Stomach (tissue), 9 donors: ENCODE results near the gene PAPSS1. TPM values are rescaled to one million over a fixed set of nuclear protein-coding genes. Genes with fewer than 3 reads are reported as not detected.

Source experiments
- DNase-seq, 2 donors: peaks; one replicate each; pipeline versions ENCODE4 v3.0.0 to v3.0.0-alpha.2; 2013 to 2019
- H3K27ac ChIP-seq, 5 donors: fragments of 200-600 bp in 4 of 5; sonication (generic) in 4 of 5; one replicate each; pipeline ENCODE4 v1.5.1; 2013 to 2019; ENCODE audit warnings: mild to moderate bottlenecking in 1 of 5, moderate library complexity in 1 of 5
- H3K27me3 ChIP-seq, 3 donors: fragments of 200-600 bp; sonication (generic); one replicate each; pipeline ENCODE4 v1.5.1; 2017 to 2019; ENCODE audit warnings: mixed run types in 1 of 3
- H3K36me3 ChIP-seq, 4 donors: fragments of 200-600 bp; sonication (generic); 1 replicate in 3 of 4; 2 replicates in 1 of 4; pipeline ENCODE4 v1.5.1; 2016 to 2019
- H3K4me1 ChIP-seq, 4 donors: fragments of 200-600 bp; sonication (generic); one replicate each; pipeline ENCODE4 v1.5.1; 2016 to 2019
- H3K4me3 ChIP-seq, 4 donors: fragments of 200-600 bp; sonication (generic) in 3 of 4; one replicate each; pipeline ENCODE4 v1.5.1; 2016 to 2019; ENCODE audit warnings: mild to moderate bottlenecking in 1 of 4
- H3K9me3 ChIP-seq, 4 donors: fragments of 200-600 bp; sonication (generic); one replicate each; pipeline ENCODE4 v1.5.1; 2016 to 2019
- EP300 ChIP-seq: sonication (generic); formaldehyde crosslinking; IDR thresholded peaks from one replicate; pipeline ENCODE4 v1.6.1; 2017; ENCODE audit warnings: antibody characterized with exemption
- POLR2A ChIP-seq, 4 donors: fragments of 450-650 bp; IDR thresholded peaks; one replicate each; pipeline ENCODE4 v1.6.1; 2016; ENCODE audit warnings: antibody characterized with exemption in 4 of 4, control low read depth in 2 of 4, mild to moderate bottlenecking in 1 of 4, moderate library complexity in 1 of 4
- POLR2AphosphoS5 ChIP-seq, 3 donors: sonication (generic); formaldehyde crosslinking; IDR thresholded peaks; one replicate each; pipeline ENCODE4 v1.6.1; 2016; ENCODE audit warnings: antibody characterized with exemption in 3 of 3
- WGBS, 5 donors: extraction: QIAGEN DNeasy Blood & Tissue Kit in 3 of 5; methylation state at CpG; one replicate each; pipeline versions ENCODE4 v1.1.5 to v1.1.7; 2013 to 2018; 5-methylcytosine and 5-hydroxymethylcytosine counted together
- intact Hi-C: fragments of 100-400 bp; cut with DNase I; formaldehyde crosslinking; loops from one replicate; pipeline ENCODE4 v1.15.1; 2023; ENCODE audit warnings: low total_unique reads
- polyA plus RNA-seq, 3 donors: library from polyadenylated mRNA; stranded (reverse); fragments of 200-250 nt; gene quantifications; one replicate each; pipeline ENCODE4 v1.2.3, GENCODE V29; 2013
- total RNA-seq, 5 donors: library from RNA; depleted of rRNA; stranded (reverse); fragments of >200 nt; gene quantifications; one replicate each; pipeline versions ENCODE4 v1.1.0 to v1.2.3, GENCODE V29; 2014 to 2016
- TF ChIP-seq, protein P1 (sequence below), 7 experiments: fragments of 450-650 bp in 4 of 7; fragments of 200-600 bp in 3 of 7; sonication (generic) in 3 of 7; IDR thresholded peaks; one replicate each; pipeline ENCODE4 v1.5.1; 2016 to 2019; ENCODE audit warnings: antibody characterized with exemption in 7 of 7, control low read depth in 2 of 7, mild to moderate bottlenecking in 1 of 7
- donor health status: healthy with polysubstance abuse.
- donor health status: Bipolar disorder and iron deficiency.
- donor health status: healthy.

The PAPSS1 gene
- total and polyA plus RNA-seq, 8 donors = 12.7 to 102 (median 46.8) TPM

DNA sequence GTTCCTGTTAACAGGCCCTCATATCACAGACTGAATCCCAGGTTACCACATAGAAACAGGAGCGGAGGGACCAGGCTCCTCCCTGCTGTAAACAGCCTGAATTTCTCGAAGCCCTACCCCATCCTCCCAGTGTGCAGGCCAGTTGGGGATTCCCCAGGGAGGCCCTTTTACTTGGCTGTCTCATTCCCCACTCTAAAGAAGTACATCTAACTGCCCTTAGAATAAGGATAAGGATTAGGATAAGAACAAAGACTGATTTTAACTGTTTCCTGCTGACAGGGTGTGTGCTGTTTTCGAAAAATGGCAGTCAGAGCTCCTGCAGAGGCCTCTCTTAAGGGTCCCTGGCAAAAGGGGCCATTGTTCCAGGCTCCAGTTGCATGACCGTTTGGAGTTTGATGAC, 133.7 kb downstream of the PAPSS1 start:
- Histone ChIP-seq H3K4me3 (no peak overlapping the region), H3K36me3 (no peaks in the 10 kb centered on the region), H3K27me3 (no peaks in the 10 kb centered on the region), H3K9me3 (peaks cover 0 to 51% (median 32%) of the 10 kb centered on the region in 4 donors), H3K4me1 (no peaks in the 10 kb centered on the region), H3K27ac (no peak overlapping the region)
- intact Hi-C loops = no loop called here
- 64 to 72% (median 67%) methylated on average over 4 of the region's 4 CpGs for WGBS, 5 donors
- no peak for DNase-seq
- TF ChIP-seq POLR2AphosphoS5 (IDR thresholded peaks at IDR 0.05) = no peak
- TF ChIP-seq POLR2A (IDR thresholded peaks at IDR 0.05) = no peak
- TF ChIP-seq, protein P1, sequence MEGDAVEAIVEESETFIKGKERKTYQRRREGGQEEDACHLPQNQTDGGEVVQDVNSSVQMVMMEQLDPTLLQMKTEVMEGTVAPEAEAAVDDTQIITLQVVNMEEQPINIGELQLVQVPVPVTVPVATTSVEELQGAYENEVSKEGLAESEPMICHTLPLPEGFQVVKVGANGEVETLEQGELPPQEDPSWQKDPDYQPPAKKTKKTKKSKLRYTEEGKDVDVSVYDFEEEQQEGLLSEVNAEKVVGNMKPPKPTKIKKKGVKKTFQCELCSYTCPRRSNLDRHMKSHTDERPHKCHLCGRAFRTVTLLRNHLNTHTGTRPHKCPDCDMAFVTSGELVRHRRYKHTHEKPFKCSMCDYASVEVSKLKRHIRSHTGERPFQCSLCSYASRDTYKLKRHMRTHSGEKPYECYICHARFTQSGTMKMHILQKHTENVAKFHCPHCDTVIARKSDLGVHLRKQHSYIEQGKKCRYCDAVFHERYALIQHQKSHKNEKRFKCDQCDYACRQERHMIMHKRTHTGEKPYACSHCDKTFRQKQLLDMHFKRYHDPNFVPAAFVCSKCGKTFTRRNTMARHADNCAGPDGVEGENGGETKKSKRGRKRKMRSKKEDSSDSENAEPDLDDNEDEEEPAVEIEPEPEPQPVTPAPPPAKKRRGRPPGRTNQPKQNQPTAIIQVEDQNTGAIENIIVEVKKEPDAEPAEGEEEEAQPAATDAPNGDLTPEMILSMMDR (IDR thresholded peaks at IDR 0.05) = no peak
- TF ChIP-seq EP300 = no peak

- no peak for TF ChIP-seq POLR2AphosphoS5 (IDR thresholded peaks at IDR 0.05)
- H3K27ac ChIP-seq = no peak overlapping the region
- 90 to 97% (median 93%) methylated on average over 9 to 13 of the region's 13 CpGs for WGBS, 5 donors
- no peaks in the 10 kb centered on the region for H3K36me3 ChIP-seq
- DNase-seq = no peak
- peaks cover 0 to 13% (median 6%) of the 10 kb centered on the region in 4 donors for H3K9me3 ChIP-seq
- no peaks in the 10 kb centered on the region for H3K27me3 ChIP-seq
- H3K4me3 ChIP-seq = no peak overlapping the region
- H3K4me1 ChIP-seq = no peaks in the 10 kb centered on the region
- intact Hi-C loops = no loop called here
These were observed 140.9 kb downstream of the PAPSS1 start for GRCh38 chr4:107579099-107579498.

DNA sequence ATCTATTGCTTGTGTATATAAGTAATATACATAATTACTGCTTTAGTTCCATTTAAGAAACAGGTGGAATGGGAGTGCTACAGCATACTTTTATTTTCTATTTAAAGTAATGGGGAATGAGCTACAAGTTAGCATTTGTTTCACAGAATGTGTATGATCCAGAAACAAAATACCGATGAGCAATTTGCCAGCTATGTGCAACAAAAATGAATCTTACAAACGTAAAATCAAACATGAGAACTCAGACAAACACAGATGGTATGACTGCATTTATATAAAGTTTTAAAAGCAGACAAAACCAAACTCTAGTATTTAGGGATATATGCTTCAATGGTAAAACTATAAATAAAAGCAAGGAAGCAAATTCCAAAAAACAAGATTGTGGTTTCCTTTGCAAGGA, 141.7 kb downstream of the PAPSS1 start:
- no peak for DNase-seq
- no peaks in the 10 kb centered on the region for H3K4me1 ChIP-seq
- H3K9me3 ChIP-seq = peaks cover 0 to 10% (median 6%) of the 10 kb centered on the region in 4 donors
- H3K27ac ChIP-seq = no peak overlapping the region
- H3K36me3 ChIP-seq = no peaks in the 10 kb centered on the region
- H3K27me3 ChIP-seq = no peaks in the 10 kb centered on the region
- H3K4me3 ChIP-seq = no peak overlapping the region
- intact Hi-C loops = no loop called here
- 76 to 88% (median 82%) methylated on average over 2 of the region's 2 CpGs for WGBS, 5 donors
- TF ChIP-seq, protein P1 (IDR thresholded peaks at IDR 0.05) = no peak
- no peak for TF ChIP-seq POLR2A (IDR thresholded peaks at IDR 0.05)
- TF ChIP-seq EP300 = no peak
- TF ChIP-seq POLR2AphosphoS5 (IDR thresholded peaks at IDR 0.05) = no peak

- TF ChIP-seq EP300 = no peak
- TF ChIP-seq, protein P1 (IDR thresholded peaks at IDR 0.05) = no peak
- no peak for TF ChIP-seq POLR2A (IDR thresholded peaks at IDR 0.05)
- TF ChIP-seq POLR2AphosphoS5 (IDR thresholded peaks at IDR 0.05) = no peak
- WGBS, 5 donors = 54 to 73% (median 69%) methylated on average over 3 of the region's 3 CpGs
- no peak overlapping the region for H3K27ac ChIP-seq
These were observed 142.3 kb downstream of the PAPSS1 start for GRCh38 chr4:107577743-107578142.

DNA sequence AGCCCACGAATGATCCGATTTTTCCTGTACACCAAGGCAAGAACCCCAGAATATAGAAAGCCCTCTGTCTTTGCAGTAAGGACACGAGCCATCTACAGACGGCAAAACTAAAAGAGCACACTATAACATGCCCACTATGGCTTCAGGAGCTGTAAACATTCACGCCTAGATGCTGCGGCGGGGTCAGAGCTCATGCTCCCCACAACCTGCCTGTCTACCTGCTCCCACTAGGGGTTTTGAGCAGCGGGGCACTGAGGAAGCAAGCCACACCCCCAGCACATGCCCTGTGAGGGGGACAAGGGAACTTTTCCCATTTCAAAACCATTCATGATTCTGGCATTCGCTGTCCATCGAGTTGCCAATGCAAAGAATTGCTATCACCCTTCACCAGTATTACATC, 144.8 kb downstream of the PAPSS1 start:
- H3K36me3 ChIP-seq = no peaks in the 10 kb centered on the region
- no peak overlapping the region for H3K27ac ChIP-seq
- no peak for DNase-seq
- no peaks in the 10 kb centered on the region for H3K4me1 ChIP-seq
- H3K9me3 ChIP-seq = peaks cover 0 to 2% (median under 1%) of the 10 kb centered on the region in 4 donors
- 90 to 95% (median 92%) methylated on average over 10 of the region's 10 CpGs for WGBS, 5 donors
- H3K4me3 ChIP-seq = no peak overlapping the region
- H3K27me3 ChIP-seq = no peaks in the 10 kb centered on the region
- intact Hi-C loops = no loop called here
- no peak for TF ChIP-seq POLR2A (IDR thresholded peaks at IDR 0.05)
- TF ChIP-seq, protein P1 (IDR thresholded peaks at IDR 0.05) = no peak

More at GRCh38 chr4:107577743-107578142, 142.3 kb downstream of the PAPSS1 start:
- no peaks in the 10 kb centered on the region for H3K27me3 ChIP-seq
- peaks cover 0 to 10% (median 6%) of the 10 kb centered on the region in 4 donors for H3K9me3 ChIP-seq
- no peaks in the 10 kb centered on the region for H3K4me1 ChIP-seq
- H3K36me3 ChIP-seq = no peaks in the 10 kb centered on the region
- intact Hi-C loops = no loop called here
- DNase-seq = no peak
- H3K4me3 ChIP-seq = no peak overlapping the region
